ENCODE data around the gene TRAPPC5. TPM values are rescaled to one million over a fixed set of nuclear protein-coding genes. Genes with fewer than 3 reads are reported as not detected.
A peak's percentile ranks its signal among the peaks of the same experiment; 100 is the strongest.

Gene TRAPPC5
- total RNA-seq, 4 donors from 2014 or later, result 15.1 to 63.5 (median 34.4) TPM

DNA sequence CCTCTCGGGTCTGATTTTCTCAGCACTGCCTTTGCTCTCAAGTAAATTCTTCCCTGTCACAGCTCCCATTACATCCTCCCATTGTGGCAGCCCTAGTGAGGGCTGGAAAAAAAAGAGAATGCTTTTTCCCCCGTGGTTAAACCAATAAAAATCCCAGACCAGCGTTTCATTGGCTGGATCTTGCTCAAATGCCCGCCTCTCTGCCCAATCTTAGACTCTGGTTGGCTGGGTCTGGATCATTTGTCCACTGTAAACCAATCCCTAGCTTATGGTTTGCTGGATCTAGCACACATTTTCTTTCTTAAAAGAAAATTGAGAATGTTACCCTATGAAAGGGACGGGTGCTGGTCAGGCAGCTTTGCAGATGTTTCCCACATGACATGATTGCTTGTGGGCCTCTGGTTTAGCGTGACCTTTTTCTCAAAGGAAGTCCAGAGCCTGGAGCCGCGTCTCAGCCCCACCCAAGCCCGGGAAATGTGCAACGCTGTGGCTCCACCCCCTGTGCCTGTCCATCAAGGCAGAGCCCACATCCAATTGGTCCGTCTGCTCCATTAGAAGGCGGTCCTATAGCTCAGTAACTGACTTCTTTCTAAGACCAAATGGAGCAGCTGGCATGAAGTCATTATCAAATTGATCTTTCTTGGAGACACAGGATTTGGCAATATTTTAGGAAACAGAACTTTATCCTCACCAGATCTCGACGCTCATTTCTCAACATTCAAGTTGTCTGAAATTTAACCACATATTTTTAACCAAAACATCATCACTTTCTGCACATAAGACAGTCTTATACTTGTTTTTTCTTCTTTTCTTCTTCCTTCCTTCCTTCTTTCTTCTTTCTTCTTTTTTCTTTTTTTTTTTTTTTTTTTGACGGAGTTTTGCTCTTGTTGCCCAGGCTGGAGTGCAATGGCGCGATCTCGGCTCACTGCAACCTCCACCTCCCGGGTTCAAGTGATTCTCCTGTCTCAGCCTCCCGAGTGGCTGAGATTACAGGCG, 6.3 kb upstream of the TRAPPC5 start:
- DNase-seq, result peak; percentile 77
- Histone ChIP-seq H3K27me3 (peaks cover 46% of the 10 kb centered on the region), H3K27ac (no peak overlapping the region), H3K36me3 (no peaks in the 10 kb centered on the region), H3K4me3 (no peak overlapping the region), H3K9me3 (no peaks in the 10 kb centered on the region), H3K4me1 (peaks cover 0 to 3% (median 0%) of the 10 kb centered on the region in 4 donors)
- TF ChIP-seq CTCF (IDR thresholded peaks at IDR 0.05) (no peak), EP300 (IDR thresholded peaks at IDR 0.05; ENCODE audit: low read depth) (no peak), POLR2A (IDR thresholded peaks at IDR 0.05) (no peak)
- in situ Hi-C loops (cut with MboI; ENCODE audit: low pct_ligation_motif_present in 1 of 4, low pct_unique_long_range_greater_than_20kb in 1 of 4, low sequenced_read_pairs in 3 of 4) (loop anchor here in 2 of 4 donors (25.0 kb wide), 2 partner anchors 138 to 312 kb away; no protein-coding TSS in a partner anchor), intact Hi-C loops (cut with DNase I; ENCODE audit: low total_unique reads) (no loop called here)
- 51 to 56% methylated on average over 5 to 21 of the region's 21 CpGs for WGBS, 2 donors (ENCODE audit: low coverage in 1 of 2)

GRCh38 chr19:7676376-7676775, 4.3 kb upstream of the TRAPPC5 start:
- WGBS, 2 donors (ENCODE audit: low coverage in 1 of 2), result 30 to 40% methylated on average over 1 to 7 of the region's 7 CpGs
- no peak overlapping the region for H3K27ac ChIP-seq
- peaks cover 32% of the 10 kb centered on the region for H3K27me3 ChIP-seq
- H3K4me3 ChIP-seq, result no peak overlapping the region
- TF ChIP-seq CTCF (IDR thresholded peaks at IDR 0.05), result no peak
- no peak for TF ChIP-seq EP300 (IDR thresholded peaks at IDR 0.05; ENCODE audit: low read depth)
- no peak for TF ChIP-seq POLR2A (IDR thresholded peaks at IDR 0.05)
- no peak for TF ChIP-seq POLR2AphosphoS5 (IDR thresholded peaks at IDR 0.05)
- in situ Hi-C loops (cut with MboI; ENCODE audit: low pct_ligation_motif_present in 1 of 4, low pct_unique_long_range_greater_than_20kb in 1 of 4, low sequenced_read_pairs in 3 of 4), result no loop called here
- no peaks in the 10 kb centered on the region for H3K36me3 ChIP-seq
- H3K9me3 ChIP-seq, result no peaks in the 10 kb centered on the region
- intact Hi-C loops (cut with DNase I; ENCODE audit: low total_unique reads), result no loop called here
- H3K4me1 ChIP-seq, result peaks cover 0 to 7% (median 2%) of the 10 kb centered on the region in 4 donors
- no peak for DNase-seq

- intact Hi-C loops (cut with DNase I; ENCODE audit: low total_unique reads), result no loop called here
Measured at GRCh38 chr19:7676854-7677253, 3.8 kb upstream of the TRAPPC5 start, which contains the start of gene MCEMP1. Gene MCEMP1 (plus strand): TSS chr19:7677090. CDS start chr19:7677121, 31 bp downstream.

More at GRCh38 chr19:7676854-7677253, 3.8 kb upstream of the TRAPPC5 start, which contains the start of gene MCEMP1:
- DNase-seq, result no peak
- no peak for TF ChIP-seq CTCF (IDR thresholded peaks at IDR 0.05)
- TF ChIP-seq POLR2A (IDR thresholded peaks at IDR 0.05), result no peak
- TF ChIP-seq POLR2AphosphoS5 (IDR thresholded peaks at IDR 0.05), result no peak
- TF ChIP-seq EP300 (IDR thresholded peaks at IDR 0.05; ENCODE audit: low read depth), result no peak
- 33 to 37% methylated on average over 2 to 10 of the region's 10 CpGs for WGBS, 2 donors (ENCODE audit: low coverage in 1 of 2)
- Histone ChIP-seq H3K9me3 (no peaks in the 10 kb centered on the region), H3K27me3 (peaks cover 32% of the 10 kb centered on the region), H3K36me3 (no peaks in the 10 kb centered on the region), H3K4me1 (peaks cover 0 to 9% (median 6%) of the 10 kb centered on the region in 4 donors), H3K4me3 (no peak within 1 kb of the TSS), H3K27ac (no peak within 1 kb of the TSS)
- in situ Hi-C loops (cut with MboI; ENCODE audit: low pct_ligation_motif_present in 1 of 4, low pct_unique_long_range_greater_than_20kb in 1 of 4, low sequenced_read_pairs in 3 of 4), result no loop called here

Data from transverse colon (tissue), 4 donors.